GM15510 (cell line): ENCODE measurements around the gene LPAR4.

Source experiments
- POLR2A ChIP-seq: IDR thresholded peaks from 3 replicates; pipeline ENCODE4 v1.6.1; 2011; ENCODE audit warnings: borderline replicate concordance; ENCODE audit not compliant: insufficient read length; ENCODE audit errors: extremely low read depth

The LPAR4 gene, protein sequence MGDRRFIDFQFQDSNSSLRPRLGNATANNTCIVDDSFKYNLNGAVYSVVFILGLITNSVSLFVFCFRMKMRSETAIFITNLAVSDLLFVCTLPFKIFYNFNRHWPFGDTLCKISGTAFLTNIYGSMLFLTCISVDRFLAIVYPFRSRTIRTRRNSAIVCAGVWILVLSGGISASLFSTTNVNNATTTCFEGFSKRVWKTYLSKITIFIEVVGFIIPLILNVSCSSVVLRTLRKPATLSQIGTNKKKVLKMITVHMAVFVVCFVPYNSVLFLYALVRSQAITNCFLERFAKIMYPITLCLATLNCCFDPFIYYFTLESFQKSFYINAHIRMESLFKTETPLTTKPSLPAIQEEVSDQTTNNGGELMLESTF

DNA sequence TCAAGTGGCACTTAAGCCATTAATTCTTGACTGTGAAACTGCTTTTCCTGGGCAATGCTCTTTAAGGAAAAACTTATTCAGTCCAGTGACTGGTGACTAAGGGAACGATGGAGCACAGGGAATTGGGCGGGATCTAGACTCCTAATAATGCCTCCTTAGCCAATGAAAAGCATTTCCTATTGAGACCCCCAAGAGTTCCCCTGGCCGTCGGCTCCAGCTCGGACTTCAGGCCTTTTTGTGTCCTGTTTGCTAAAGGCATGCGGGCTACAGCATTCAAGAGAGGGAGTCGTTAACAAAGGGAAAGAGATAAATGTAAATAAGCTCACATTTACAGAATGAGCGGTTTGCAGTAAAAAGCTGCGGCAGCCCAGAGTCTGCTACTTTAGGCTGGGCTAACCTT lies at the start of gene LPAR4:
TSS of gene LPAR4 (plus strand) at position 232 of the 400 bp plus-strand sequence. CDS start 7,150 bp downstream, outside the sequence.
- no peak for TF ChIP-seq POLR2A

- no peak for TF ChIP-seq POLR2A
These were observed 41.4 kb upstream of the LPAR4 start for GRCh38 chrX:78706071-78706470.

DNA sequence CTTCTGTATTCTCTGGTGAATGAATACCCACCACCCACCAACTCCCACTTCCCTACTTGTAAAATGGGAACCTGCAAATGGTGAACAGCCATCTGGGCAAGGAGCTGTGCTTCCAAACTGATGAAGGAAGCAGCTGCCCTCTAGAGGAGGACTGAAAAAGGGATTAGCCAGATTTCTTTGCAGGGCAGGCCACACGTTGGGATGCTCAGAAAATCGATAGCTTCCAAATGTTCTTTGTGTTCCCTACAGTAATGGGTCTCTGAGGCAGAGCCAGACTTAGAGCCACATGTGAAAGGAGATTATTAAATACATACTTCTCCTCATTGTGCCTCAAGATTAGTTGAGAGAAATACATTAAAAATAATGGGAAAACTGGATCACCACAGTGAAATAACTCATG lies 39.3 kb upstream of the LPAR4 start:
- TF ChIP-seq POLR2A, result no peak

GRCh38 chrX:78708816-78709215 lies 38.7 kb upstream of the LPAR4 start:
- no peak for TF ChIP-seq POLR2A

- no peak for TF ChIP-seq POLR2A
These were observed 37.3 kb upstream of the LPAR4 start for GRCh38 chrX:78710171-78710570.

- no peak for TF ChIP-seq POLR2A
These were observed 35.2 kb upstream of the LPAR4 start for GRCh38 chrX:78712336-78712735.

DNA sequence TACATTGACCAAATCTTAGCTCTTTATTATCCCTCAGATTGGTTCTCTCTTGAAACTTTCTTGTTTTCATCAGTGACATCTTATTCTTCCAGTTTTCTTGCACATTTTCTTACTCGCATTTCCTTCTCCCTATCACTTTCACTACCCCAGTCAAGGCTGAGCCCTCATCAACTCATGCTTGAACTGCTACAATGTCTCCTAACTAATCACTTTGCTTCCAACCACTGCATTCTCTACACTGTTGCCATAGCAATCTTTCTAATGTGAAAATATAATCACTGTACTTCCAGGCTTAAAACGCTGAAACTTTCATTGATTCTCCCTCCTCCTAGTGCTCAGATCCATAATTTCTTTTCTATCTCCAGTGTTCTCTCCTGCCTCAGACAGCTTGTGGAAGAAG lies 22.2 kb upstream of the LPAR4 start:
- TF ChIP-seq POLR2A, result no peak

DNA sequence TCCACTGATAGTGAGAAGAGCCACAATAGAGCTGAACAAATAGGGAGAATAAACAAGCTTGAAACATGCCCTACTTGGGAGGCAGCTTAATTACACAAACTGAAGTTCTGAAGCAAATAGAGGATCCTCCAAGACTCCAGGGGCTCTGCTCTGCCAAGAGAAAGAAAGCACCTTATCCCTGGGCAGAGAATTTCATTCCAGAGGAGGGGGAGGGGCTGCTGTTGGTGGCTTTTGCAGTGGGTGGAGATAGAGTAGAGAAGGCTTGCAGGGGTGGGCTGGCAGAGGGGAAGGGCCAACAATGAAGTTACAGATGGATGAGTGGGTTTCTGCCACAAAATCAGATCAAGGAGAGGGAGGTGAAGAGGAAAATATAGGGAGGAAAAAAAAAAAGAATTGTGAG lies 1.0 kb upstream of the LPAR4 start:
- TF ChIP-seq POLR2A, result no peak

DNA sequence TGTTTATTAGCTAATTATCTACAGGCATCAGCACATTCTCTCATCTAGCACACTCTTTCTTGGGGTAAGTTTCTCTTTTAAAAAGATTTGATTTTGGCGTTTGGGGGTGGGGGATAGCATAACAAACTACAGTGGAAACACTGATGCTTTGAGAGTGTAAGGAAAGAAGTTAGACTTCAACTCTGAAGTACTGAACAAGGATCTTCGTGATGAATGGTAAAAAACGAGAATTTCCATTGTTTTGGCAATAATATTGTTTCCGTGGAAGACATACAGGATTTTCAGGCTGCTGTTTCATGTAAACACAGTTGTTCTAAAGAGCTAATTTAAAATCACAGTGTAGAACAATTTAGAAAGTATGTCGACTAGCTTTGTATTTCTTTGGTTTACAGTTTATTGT lies 451 bp downstream of the LPAR4 start:
- TF ChIP-seq POLR2A, result no peak

DNA sequence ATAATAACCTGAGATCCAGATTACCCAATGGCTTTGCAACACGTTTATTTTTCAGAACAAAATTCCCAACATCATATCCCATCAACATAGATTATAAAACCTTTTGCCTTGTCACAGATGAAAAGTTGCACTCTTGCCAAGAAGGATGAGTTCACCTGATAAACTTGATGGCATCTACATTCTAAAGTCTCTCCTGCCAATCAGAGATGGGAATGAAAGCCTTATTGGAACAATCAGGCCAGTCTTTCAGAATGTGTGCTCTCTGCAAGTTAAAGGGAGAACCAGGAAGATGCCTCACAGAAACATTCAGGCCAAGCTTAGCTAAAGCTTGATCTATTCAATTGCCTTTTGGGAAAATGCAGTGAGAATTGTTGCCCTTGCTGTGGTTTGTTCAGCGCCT lies 1.3 kb downstream of the LPAR4 start:
- no peak for TF ChIP-seq POLR2A

GRCh38 chrX:78753571-78753970 lies 6.1 kb downstream of the LPAR4 start:
- TF ChIP-seq POLR2A, result no peak

GRCh38 chrX:78754917-78755316 lies 7.4 kb downstream of the LPAR4 start:
- no peak for TF ChIP-seq POLR2A

GRCh38 chrX:78759081-78759480 lies 11.6 kb downstream of the LPAR4 start:
- no peak for TF ChIP-seq POLR2A

DNA sequence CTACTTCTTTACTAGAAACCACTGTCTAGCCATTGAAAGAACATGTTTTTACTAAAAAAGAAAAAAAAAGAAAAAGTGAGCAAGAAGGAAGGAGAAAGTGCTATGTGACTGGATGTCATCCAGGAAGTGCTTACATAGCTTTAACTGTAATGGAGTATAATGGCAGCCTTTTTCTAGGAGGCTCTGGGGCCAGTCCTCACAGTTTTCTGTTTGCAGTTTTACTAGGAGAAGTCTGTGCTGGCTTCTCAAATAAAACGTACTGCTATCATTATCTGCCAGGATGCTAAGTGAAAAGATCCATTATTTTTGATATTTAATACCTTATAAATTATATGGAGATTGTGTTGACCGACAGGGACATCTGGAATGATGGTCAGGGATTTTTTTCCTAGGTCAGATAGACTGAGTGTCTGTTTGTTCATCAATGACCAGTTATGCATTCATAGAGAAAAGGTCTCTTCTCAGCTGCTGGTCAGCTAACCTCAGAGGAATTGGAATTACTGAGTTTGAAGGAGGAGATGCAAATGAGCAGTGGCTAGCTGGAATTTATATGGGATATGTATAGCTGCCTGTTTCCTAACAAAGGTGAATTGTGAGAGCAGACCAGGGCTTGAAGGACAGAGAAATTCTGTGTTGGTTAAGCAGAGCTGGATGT lies 21.7 kb downstream of the LPAR4 start:
- no peak for TF ChIP-seq POLR2A

GRCh38 chrX:78769946-78770345 lies 22.4 kb downstream of the LPAR4 start:
- no peak for TF ChIP-seq POLR2A

- TF ChIP-seq POLR2A, result no peak
These were observed 49.4 kb downstream of the LPAR4 start for GRCh38 chrX:78796916-78797315.

DNA sequence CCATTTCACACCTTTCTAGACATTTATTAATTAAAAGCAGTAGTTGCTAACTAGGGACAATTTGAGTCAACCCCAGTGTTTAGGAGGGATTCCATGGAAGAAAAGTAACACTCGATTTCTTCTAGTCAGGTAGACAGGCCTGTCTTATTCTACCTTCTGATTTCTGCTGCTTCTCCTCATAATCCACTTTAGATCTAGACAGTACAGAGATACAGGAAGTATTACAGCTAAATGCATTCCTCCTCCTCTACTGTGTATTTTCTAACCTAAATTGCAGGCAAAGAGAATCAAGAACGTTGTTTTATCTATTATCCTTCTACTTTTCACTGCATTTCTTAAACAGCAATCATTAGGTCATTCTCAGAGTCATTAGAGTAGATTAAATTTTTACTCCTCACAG lies 52.6 kb downstream of the LPAR4 start:
- TF ChIP-seq POLR2A, result no peak

DNA sequence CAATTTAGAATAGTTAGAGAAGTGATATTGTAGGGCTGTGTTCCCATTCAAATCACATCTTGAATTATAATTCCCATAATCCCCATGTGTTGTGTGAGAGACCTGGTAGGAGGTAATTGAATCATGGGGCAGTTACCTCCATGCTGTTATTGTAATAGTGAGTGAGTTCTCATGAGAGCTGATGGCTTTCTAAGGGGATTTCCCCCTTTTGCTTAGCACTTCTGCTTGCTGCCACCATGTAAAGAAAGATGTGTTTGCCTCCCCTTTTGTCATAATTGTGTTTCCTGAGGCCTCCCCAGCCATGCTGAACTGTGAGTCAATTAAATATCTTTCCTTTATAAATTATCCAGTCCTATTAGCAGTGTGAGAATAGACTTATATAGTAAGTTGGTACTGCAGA lies 53.2 kb downstream of the LPAR4 start:
- TF ChIP-seq POLR2A, result no peak
